Neuronal stem cell (in vitro differentiated cells): ENCODE data around the gene KIF1A.
"Not testable (repeated sequence)": the region's sequence is repeated elsewhere in the genome, so short reads cannot be mapped to it uniquely, and the experiment has no call there.

Experiments used
- DNase-seq: peaks from one replicate; pipeline ENCODE4 v3.0.0-alpha.2; 2013; ENCODE audit warnings: low spot score
- H2AFZ ChIP-seq: one replicate; pipeline ENCODE4 v1.6.1; 2013; ENCODE audit warnings: mild to moderate bottlenecking, low read length, inconsistent platforms
- H2AK5ac ChIP-seq: 2 replicates; pipeline ENCODE4 v1.6.1; 2013; ENCODE audit warnings: low read depth, mild to moderate bottlenecking, inconsistent platforms, low read length, moderate library complexity, mixed read lengths
- H2BK120ac ChIP-seq: 2 replicates; pipeline ENCODE4 v1.6.1; 2013; ENCODE audit warnings: low read depth, mild to moderate bottlenecking, inconsistent platforms, low read length, moderate library complexity, mixed read lengths
- H2BK12ac ChIP-seq: one replicate; pipeline ENCODE4 v1.6.1; 2013; ENCODE audit warnings: low read length, inconsistent platforms
- H2BK15ac ChIP-seq: 2 replicates; pipeline ENCODE4 v1.6.1; 2013; ENCODE audit warnings: mild to moderate bottlenecking, low read length, inconsistent platforms, mixed read lengths
- H2BK5ac ChIP-seq: one replicate; pipeline ENCODE4 v1.6.1; 2013; ENCODE audit warnings: inconsistent platforms, mild to moderate bottlenecking, low read length, moderate library complexity
- H3K14ac ChIP-seq: one replicate; pipeline ENCODE4 v1.6.1; 2013; ENCODE audit warnings: low read length, inconsistent platforms
- H3K18ac ChIP-seq: 2 replicates; pipeline ENCODE4 v1.6.1; 2013; ENCODE audit warnings: low read length, inconsistent platforms
- H3K23ac ChIP-seq: 2 replicates; pipeline ENCODE4 v1.6.1; 2013; ENCODE audit warnings: low read depth, mild to moderate bottlenecking, mixed read lengths, low read length, inconsistent platforms; ENCODE audit not compliant: poor library complexity
- H3K27ac ChIP-seq: replicated peaks from 3 replicates; pipeline ENCODE4 v1.5.1; 2013; ENCODE audit warnings: low read length, inconsistent platforms
- H3K27me3 ChIP-seq, 3 experiments: 2 replicates each; pipeline ENCODE4 v1.6.1; 2013; ENCODE audit warnings: low read length in 3 of 3, mild to moderate bottlenecking in 2 of 3, inconsistent platforms in 1 of 3, low read depth in 1 of 3, mixed read lengths in 1 of 3, moderate library complexity in 1 of 3; ENCODE audit not compliant: control insufficient read depth in 3 of 3, insufficient read depth in 3 of 3
- H3K36me3 ChIP-seq, 2 donors: replicated peaks in 1 of 2; 2 replicates each; pipeline ENCODE4 v1.6.1; 2013; ENCODE audit warnings: low read length in 2 of 2; ENCODE audit not compliant: control insufficient read depth in 2 of 2, insufficient read depth in 2 of 2
- H3K4ac ChIP-seq: 2 replicates; pipeline ENCODE4 v1.6.1; 2013; ENCODE audit warnings: inconsistent platforms, mild to moderate bottlenecking, low read length, moderate library complexity
- H3K4me1 ChIP-seq, 2 donors: 1 replicate in 1 of 2; 2 replicates in 1 of 2; pipeline ENCODE4 v1.6.1; 2013; ENCODE audit warnings: low read length in 2 of 2, low read depth in 1 of 2; ENCODE audit not compliant: control insufficient read depth in 2 of 2, insufficient read depth in 1 of 2
- H3K4me2 ChIP-seq: one replicate; pipeline ENCODE4 v1.6.1; 2013; ENCODE audit warnings: mild to moderate bottlenecking, low read length, inconsistent platforms; ENCODE audit not compliant: insufficient read depth, poor library complexity, severe bottlenecking
- H3K4me3 ChIP-seq, 2 donors: 2 replicates each; pipeline ENCODE4 v1.5.1; 2013; ENCODE audit warnings: low read length in 2 of 2, mild to moderate bottlenecking in 2 of 2, inconsistent platforms in 1 of 2, moderate library complexity in 1 of 2
- H3K79me1 ChIP-seq: one replicate; pipeline ENCODE4 v1.6.1; 2013; ENCODE audit warnings: low read depth, mild to moderate bottlenecking, inconsistent platforms, low read length, moderate library complexity
- H3K9ac ChIP-seq: one replicate; pipeline ENCODE4 v1.6.1; 2013; ENCODE audit warnings: mild to moderate bottlenecking, low read depth, low read length, inconsistent platforms; ENCODE audit not compliant: poor library complexity
- H3K9me3 ChIP-seq, 2 donors: replicated peaks in 1 of 2; 2 replicates each; pipeline versions ENCODE3 to v1.6.1; 2013; ENCODE audit warnings: low read length in 2 of 2, mild to moderate bottlenecking in 2 of 2, inconsistent platforms in 1 of 2, low read depth in 1 of 2, mixed read lengths in 1 of 2, moderate library complexity in 1 of 2; ENCODE audit not compliant: control insufficient read depth in 2 of 2, insufficient read depth in 1 of 2
- H4K8ac ChIP-seq: one replicate; pipeline ENCODE4 v1.6.1; 2013; ENCODE audit warnings: low read depth, mild to moderate bottlenecking, inconsistent platforms, low read length, moderate library complexity
- H4K91ac ChIP-seq: one replicate; pipeline ENCODE4 v1.6.1; 2013; ENCODE audit warnings: low read length, low read depth, mild to moderate bottlenecking, inconsistent platforms; ENCODE audit not compliant: poor library complexity
- WGBS, 2 donors: extraction: QIAGEN DNeasy Blood & Tissue Kit; methylation state at CpG; one replicate each; pipeline ENCODE4 v1.1.7; 2013; ENCODE audit warnings: missing lambda C conversion rate in 2 of 2, mixed read lengths in 1 of 2; ENCODE audit not compliant: insufficient read length in 2 of 2, insufficient replicate concordance in 1 of 2; ENCODE audit errors: extremely low coverage in 2 of 2; 5-methylcytosine and 5-hydroxymethylcytosine counted together

KIF1A gene

DNA sequence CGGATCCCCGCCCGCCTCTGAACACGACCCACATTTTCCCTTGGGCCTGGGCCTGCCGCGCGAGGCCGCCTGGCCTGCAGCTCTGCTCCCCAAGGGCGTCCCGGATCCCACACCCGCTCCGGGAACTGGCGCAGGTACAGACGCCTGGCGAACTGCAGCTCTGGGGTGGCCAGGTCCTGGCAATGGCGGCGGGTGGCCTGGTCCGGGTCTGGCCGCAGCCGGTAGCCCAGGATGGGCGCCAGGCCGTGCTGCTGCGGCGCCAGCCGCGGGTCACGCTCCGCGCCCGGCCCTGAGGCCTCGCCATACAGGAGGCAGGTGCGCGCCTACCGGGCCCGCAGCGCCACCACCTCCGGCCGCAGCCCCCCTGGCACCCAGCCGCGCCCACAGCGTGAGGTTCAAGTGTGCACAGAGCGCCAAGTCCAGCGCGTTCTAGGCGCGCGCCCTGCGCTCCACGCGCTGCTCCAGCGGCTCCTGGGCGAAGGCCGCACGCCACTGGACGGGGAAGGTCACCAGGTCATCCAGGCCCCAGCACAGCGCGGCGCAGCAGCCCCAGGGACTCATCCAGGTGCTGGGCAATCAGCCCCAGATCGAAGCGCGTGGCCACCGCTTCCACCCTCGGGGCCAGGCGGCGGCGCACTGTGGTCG is 118.8 kb downstream of the KIF1A start:
- Histone ChIP-seq H3K27me3 (peaks cover 0 to 27% (median 0%) of the 10 kb centered on the region in 3 experiments), H3K23ac (no peak overlapping the region), H4K91ac (no peak overlapping the region), H3K4ac (no peak overlapping the region), H3K4me3 (no peak overlapping the region), H3K9ac (no peak overlapping the region), H2AFZ (no peak overlapping the region), H3K18ac (peak overlapping the region; percentile 11), H3K4me1 (no peaks in the 10 kb centered on the region), H2BK120ac (no peak overlapping the region), H3K4me2 (no peak overlapping the region), H4K8ac (no peak overlapping the region), H3K14ac (no peak overlapping the region), H3K79me1 (no peaks in the 10 kb centered on the region), H2BK12ac (no peak overlapping the region), H3K9me3 (no peaks in the 10 kb centered on the region), H3K36me3 (no peaks in the 10 kb centered on the region), H3K27ac (no peak overlapping the region), H2BK15ac (no peak overlapping the region), H2BK5ac (no peak overlapping the region), H2AK5ac (peak overlapping the region; percentile 35)
- no CpG with 5 or more reads among the region's 67 CpGs for WGBS, 2 donors
- no peak for DNase-seq

DNA sequence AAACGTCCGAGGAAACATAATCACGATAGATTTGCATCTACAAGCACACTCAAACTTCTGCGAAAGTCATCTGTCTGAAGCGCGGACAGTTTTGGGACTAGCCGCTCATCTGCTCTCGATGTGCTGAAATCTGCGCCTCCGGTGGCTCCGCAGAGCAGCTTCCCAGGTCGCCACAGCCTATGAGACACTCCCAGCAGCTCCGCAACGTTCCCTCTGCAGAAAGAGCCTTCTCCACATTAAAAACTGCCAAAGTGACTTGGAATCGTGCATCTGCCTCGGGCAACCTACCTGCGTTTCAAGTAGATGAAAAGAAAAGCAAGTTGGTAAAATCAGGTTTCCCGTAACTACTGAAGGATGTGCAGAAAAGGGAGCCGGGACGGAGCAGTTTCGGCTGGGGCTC is 119.4 kb downstream of the KIF1A start:
- not testable (repeated sequence) for H3K23ac ChIP-seq, H2AFZ ChIP-seq, H3K27ac ChIP-seq, H2BK15ac ChIP-seq, H2BK12ac ChIP-seq, H3K4me2 ChIP-seq, H3K9ac ChIP-seq, H3K18ac ChIP-seq, H2AK5ac ChIP-seq, H2BK5ac ChIP-seq, H2BK120ac ChIP-seq, H3K4me3 ChIP-seq, H4K91ac ChIP-seq, H3K79me1 ChIP-seq, H3K4ac ChIP-seq, H3K36me3 ChIP-seq, H4K8ac ChIP-seq, DNase-seq, H3K14ac ChIP-seq, H3K9me3 ChIP-seq, H3K4me1 ChIP-seq
- WGBS, 2 donors: no CpG with 5 or more reads among the region's 21 CpGs
- peaks cover 0 to 25% (median 0%) of the 10 kb centered on the region in 3 experiments for H3K27me3 ChIP-seq

DNA sequence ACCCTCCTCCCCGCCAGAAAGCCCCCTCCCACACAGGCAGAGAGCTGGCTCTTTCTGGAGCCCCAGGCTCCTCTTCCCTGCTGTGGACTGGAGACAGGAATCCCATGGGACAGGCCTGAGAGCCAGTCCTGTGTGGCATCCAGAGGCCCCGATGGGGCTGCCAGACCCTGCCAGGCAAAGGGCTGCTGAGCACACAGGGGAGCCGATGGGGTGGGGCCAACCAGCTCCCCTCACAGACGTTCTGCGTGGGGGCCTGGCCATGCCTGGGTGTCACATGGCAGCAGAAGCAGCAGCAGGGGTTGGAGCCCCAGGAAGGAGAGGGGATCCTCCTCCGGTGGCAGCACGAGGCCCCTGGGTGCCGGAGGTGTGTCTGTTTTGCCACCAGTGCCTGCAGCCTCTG is 120.2 kb downstream of the KIF1A start:
- H3K27me3 ChIP-seq: peaks cover 0 to 17% (median 0%) of the 10 kb centered on the region in 3 experiments
- not testable (repeated sequence) for DNase-seq, H3K18ac ChIP-seq, H3K27ac ChIP-seq, H3K4me1 ChIP-seq, H3K4ac ChIP-seq, H3K14ac ChIP-seq, H3K36me3 ChIP-seq, H2BK15ac ChIP-seq, H2BK5ac ChIP-seq, H2BK120ac ChIP-seq, H4K91ac ChIP-seq, H3K9me3 ChIP-seq, H3K9ac ChIP-seq, H3K4me2 ChIP-seq, H3K23ac ChIP-seq, H2AFZ ChIP-seq, H2AK5ac ChIP-seq, H3K4me3 ChIP-seq, H3K79me1 ChIP-seq, H2BK12ac ChIP-seq, H4K8ac ChIP-seq
- no CpG with 5 or more reads among the region's 8 CpGs for WGBS, 2 donors

DNA sequence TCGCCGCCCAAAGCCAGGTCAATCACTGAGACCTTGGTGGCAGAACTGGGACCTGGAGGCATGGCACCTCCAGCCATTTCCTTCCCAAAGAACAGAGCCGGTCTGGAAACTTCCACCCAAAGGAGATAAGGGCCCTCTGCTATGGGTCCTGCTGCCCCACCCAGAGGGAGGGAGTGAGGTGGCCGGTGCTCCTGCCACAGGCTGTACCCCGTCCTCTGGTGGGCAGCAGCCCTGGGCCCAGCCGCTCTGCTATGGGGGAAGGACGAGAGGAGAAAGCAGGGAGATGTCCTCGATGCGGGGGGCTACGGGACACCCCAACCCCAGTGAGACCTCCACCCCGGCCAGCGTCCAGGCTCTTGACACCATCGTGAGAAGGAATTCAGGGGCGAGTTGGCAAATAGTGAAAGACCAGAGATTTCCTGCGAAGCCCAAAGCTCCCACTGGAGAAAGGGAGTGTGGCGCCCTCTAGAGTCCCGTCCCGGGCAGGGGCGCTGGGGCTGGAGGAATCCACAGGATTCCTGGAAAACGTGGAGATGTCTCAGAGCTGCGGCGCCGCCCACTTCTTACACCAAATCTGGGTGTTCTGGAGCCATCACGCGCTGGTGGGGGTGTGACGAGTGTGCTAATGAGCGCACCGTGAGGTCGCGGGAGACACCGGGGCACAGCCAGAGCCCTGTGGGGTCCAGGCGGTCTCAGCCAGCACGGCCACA is 121.0 kb downstream of the KIF1A start:
- H2AFZ ChIP-seq, H2BK5ac ChIP-seq, H3K9ac ChIP-seq, H3K4me3 ChIP-seq, H3K4me1 ChIP-seq, H3K9me3 ChIP-seq, H3K23ac ChIP-seq, DNase-seq, H2BK15ac ChIP-seq, H3K14ac ChIP-seq, H4K91ac ChIP-seq, H3K36me3 ChIP-seq, H3K4me2 ChIP-seq, H2AK5ac ChIP-seq, H3K27ac ChIP-seq, H2BK120ac ChIP-seq, H3K4ac ChIP-seq, H2BK12ac ChIP-seq, H4K8ac ChIP-seq, H3K79me1 ChIP-seq: not testable (repeated sequence)
- WGBS, 2 donors: no CpG with 5 or more reads among the region's 33 CpGs
- Histone ChIP-seq H3K27me3 (peaks cover 0 to 13% (median 0%) of the 10 kb centered on the region in 3 experiments), H3K18ac (peak overlapping the region; percentile 71)
